Neural cell (in vitro differentiated cells): ENCODE data around the gene FOXJ3.

Experiments
- POLR2AphosphoS5 ChIP-seq: IDR thresholded peaks from 2 replicates; pipeline ENCODE4 v1.6.1; 2012
- TF ChIP-seq, protein P1 (sequence below): fragments of 450-650 bp; IDR thresholded peaks from 2 replicates; pipeline ENCODE4 v1.5.1; 2014; ENCODE audit warnings: antibody characterized with exemption, mild to moderate bottlenecking, moderate library complexity; ENCODE audit not compliant: poor library complexity, severe bottlenecking

DNA sequence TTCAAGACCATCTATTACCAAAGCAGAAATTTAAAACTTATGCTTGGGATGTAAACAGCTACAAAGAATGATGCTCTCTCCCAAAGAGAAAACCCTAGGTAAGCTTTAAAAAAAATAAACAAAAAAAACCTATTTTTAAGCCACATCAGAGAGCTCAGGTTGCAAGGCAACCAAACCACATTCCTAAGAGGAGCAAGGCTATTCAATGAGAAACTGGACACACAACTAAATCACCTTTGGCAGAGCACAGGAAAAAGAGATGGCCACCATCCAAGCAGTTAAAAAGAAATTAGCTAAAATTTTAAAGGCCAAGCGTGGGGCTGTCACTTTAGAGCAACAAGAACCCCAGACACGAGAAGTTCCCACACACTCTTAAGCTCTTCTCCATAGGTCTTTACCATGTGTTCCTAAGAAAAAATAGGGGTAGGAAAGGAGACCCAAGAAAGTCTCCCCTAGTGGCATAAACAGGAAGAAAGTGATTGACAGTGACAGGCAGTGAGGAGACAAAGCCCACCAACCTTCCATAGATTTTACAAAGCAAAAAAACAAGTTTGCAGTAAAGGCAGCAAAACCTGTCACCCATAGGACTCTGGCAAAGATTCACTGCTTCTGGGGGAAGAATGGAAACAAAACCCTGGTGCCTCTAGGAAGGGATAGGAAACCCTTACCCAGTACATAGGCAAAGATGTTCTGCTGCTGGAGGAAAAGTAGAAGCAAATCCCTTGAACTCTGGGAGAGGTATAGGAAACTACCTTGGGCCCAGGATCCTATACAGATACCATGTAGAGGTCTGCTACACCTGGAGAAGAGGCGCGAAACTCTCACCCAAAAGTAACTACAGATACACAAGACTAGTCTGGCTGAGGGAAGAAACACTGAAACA, 68.5 kb downstream of the FOXJ3 start:
- TF ChIP-seq, protein P1, sequence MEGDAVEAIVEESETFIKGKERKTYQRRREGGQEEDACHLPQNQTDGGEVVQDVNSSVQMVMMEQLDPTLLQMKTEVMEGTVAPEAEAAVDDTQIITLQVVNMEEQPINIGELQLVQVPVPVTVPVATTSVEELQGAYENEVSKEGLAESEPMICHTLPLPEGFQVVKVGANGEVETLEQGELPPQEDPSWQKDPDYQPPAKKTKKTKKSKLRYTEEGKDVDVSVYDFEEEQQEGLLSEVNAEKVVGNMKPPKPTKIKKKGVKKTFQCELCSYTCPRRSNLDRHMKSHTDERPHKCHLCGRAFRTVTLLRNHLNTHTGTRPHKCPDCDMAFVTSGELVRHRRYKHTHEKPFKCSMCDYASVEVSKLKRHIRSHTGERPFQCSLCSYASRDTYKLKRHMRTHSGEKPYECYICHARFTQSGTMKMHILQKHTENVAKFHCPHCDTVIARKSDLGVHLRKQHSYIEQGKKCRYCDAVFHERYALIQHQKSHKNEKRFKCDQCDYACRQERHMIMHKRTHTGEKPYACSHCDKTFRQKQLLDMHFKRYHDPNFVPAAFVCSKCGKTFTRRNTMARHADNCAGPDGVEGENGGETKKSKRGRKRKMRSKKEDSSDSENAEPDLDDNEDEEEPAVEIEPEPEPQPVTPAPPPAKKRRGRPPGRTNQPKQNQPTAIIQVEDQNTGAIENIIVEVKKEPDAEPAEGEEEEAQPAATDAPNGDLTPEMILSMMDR: no peak
- no peak for TF ChIP-seq POLR2AphosphoS5
